Gastrocnemius medialis (tissue), 4 donors: ENCODE data around the gene R3HDM2.

Experiments
- POLR2A ChIP-seq, 2 donors: fragments of 450-650 bp; IDR thresholded peaks; one replicate each; pipeline ENCODE4 v1.6.1; 2017; ENCODE audit warnings: antibody characterized with exemption in 2 of 2, mild to moderate bottlenecking in 2 of 2, moderate library complexity in 2 of 2
- TF ChIP-seq, protein P1 (sequence below), 5 experiments: fragments of 450-650 bp in 3 of 5; fragments of 200-600 bp in 2 of 5; sonication (generic) in 2 of 5; IDR thresholded peaks in 4 of 5; conservative IDR thresholded peaks in 1 of 5; 1 replicate in 4 of 5; 2 replicates in 1 of 5; pipeline ENCODE4 v1.5.1; 2016 to 2019; ENCODE audit warnings: antibody characterized with exemption in 5 of 5, mild to moderate bottlenecking in 3 of 5, moderate library complexity in 3 of 5

DNA sequence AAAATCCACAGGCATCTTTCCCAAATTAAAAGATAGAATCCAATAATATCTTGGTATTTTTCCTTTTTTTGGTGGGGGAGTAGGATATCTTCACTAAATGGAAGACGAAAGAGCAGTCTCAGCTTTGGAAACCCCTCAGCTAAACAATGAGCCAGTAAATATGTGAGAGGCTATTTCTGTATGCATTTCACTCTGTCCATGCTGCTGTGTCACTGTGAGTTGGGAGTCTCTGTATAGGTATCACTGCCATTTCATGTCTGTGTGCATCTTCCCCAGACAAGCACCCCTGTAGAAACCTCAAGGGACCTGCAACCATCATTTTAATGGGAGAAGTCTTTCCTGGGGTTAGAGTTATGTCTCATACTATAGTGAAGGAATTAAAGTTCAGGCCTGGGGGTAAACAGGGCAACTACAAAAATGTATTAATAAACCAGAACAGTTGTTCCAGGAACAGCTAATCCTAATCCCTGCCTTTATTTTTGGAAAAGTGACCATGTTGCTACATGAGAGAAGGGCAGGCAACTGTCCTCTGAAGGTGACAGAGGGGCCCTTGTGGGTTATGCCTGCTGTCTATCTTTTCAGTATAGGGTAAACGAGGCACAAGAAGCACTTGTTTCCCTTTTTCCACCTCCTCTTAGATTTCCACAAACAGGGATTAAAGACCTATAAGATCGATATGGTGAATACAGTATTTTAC lies 168.6 kb downstream of the R3HDM2 start:
- TF ChIP-seq, protein P1, sequence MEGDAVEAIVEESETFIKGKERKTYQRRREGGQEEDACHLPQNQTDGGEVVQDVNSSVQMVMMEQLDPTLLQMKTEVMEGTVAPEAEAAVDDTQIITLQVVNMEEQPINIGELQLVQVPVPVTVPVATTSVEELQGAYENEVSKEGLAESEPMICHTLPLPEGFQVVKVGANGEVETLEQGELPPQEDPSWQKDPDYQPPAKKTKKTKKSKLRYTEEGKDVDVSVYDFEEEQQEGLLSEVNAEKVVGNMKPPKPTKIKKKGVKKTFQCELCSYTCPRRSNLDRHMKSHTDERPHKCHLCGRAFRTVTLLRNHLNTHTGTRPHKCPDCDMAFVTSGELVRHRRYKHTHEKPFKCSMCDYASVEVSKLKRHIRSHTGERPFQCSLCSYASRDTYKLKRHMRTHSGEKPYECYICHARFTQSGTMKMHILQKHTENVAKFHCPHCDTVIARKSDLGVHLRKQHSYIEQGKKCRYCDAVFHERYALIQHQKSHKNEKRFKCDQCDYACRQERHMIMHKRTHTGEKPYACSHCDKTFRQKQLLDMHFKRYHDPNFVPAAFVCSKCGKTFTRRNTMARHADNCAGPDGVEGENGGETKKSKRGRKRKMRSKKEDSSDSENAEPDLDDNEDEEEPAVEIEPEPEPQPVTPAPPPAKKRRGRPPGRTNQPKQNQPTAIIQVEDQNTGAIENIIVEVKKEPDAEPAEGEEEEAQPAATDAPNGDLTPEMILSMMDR (IDR thresholded peaks at IDR 0.05 in 4 of 5, conservative IDR thresholded peaks at IDR 0.05 in 1 of 5): no peak
- peak in 1 of 2 donors; percentile 26 for TF ChIP-seq POLR2A (IDR thresholded peaks at IDR 0.05)
